Stimulated activated CD4-positive, alpha-beta T cell treated with anti-CD3 and anti-CD28 coated beads, Interleukin-12 subunit alpha, Interleukin-12 subunit beta, amount 100 ng/mL, for 48 hours (primary cell): Measurements from ENCODE around the gene SEMA3F.

Source experiments
- DNase-seq, 3 donors: peaks; one replicate each; pipeline ENCODE4 v3.0.0-alpha.2; 2020; ENCODE audit warnings: low read depth in 2 of 3, low spot score in 1 of 3

The SEMA3F gene

DNA sequence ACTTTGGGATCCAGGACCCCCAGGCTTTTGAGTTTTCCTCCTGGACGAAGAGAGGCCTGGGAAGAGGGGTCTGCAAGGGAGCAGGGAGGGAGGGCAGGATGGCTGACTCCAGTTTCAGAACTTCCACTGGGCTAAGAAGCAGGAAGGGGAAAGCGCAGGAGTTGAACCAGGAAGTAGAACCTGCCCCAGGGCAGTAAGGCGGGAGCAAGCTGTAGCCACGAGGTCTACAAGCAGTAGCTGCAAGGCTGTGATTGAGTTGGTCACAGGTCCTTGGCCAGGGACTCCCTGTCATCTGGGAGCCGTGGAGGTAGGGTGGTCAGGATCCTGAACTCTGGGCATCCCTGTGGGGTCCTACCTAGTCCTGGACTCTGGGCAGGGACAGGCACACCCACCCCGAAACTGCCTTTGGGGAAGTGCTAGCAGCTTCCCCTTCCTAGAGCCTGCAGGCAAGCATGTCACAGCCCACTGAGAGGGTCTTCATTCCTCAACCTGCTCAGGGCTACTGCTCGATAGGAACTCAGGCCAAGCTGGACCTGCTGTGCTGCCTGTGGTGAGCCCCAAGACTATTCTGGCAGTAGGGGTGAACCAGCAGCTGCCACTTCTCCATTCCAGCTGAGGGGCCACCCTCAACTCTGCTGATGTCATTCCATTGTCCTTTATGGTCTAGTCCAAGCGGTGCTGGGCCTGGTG lies 75.1 kb downstream of the SEMA3F start:
- DNase-seq = no peak

GRCh38 chr3:50230794-50231125 lies 75.6 kb downstream of the SEMA3F start:
- DNase-seq = no peak

- DNase-seq = no peak
These were observed 76.5 kb downstream of the SEMA3F start for GRCh38 chr3:50231581-50231980.

DNA sequence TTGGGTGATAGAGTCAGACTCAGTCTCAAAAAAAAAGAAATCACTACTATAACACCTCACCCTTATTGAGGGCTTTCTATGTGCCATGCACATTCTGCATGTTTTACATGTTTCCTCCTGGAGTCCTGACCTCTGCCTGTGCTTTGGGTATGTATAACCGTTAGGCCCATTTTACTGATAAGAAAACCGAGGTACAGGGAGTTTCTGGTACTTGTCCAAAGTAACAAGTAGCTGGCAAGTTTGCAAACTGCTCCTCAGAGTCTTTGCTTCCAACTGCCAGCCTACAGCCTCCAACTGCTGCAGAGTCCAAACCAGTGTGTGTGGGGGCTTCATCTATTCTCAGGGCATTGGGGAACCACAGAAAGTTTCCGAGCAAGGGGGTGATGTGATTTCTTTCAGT lies 77.2 kb downstream of the SEMA3F start:
- DNase-seq = no peak

DNA sequence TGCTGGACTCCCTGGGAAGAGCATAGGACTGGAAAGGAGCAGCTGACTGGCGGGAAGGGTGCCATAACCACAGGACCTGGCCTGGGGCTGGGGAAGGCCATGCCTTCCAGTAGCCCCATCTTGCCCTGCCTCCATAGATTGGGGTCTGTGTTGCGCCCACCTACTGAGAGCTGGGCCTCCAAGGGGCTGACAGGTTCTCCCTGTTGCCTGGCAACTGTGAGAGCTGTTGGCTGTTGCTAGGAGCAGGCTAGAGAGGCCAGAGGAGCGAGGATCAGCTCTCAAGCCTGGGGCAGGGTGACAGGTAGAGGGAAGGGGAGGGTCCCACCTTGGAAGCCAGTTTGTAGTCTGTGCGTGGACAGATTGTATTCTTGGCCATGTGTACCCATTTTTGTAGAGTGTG lies 78.1 kb downstream of the SEMA3F start:
- no peak for DNase-seq

DNA sequence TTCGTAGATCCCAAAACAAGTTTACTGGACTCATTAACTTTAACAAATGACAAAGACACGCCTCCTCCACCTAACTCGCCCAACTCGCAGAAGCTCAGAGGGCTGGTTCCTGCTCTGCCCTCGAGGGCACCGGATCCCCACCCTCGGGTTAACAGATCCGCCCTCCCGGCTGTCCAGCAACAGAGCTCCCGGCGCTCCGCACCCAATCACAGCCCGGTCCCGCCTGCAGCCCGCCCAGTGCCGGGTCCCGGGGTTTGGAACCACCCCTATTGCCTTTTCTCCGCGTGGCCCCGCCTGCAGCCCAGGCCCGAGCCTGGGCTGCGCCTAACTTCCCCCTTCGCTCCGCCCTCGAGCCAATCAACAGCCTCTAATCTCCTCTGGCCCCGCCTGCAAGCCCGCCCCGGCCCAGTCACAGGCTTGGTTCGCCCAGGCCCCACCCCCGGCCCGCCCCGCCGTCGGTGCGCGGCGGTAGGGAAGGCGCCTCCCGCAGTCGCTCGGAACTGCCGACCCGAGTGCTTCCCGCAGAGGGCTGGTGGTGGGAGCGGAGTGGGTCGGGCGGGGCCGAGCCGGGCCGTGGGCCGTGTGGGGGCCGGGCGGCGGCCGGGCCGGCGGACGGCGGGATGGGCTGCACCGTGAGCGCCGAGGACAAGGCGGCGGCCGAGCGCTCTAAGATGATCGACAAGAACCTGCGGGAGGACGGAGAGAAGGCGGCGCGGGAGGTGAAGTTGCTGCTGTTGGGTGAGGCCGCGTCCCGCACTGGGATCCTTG lies 80.8 kb downstream of the SEMA3F start, which contains the start of gene GNAI2:
Gene GNAI2 (plus strand): TSS at position 489 of the 768 bp plus-strand sequence. CDS start 132 bp downstream, at position 621.
- DNase-seq = peak; percentile 97 to 99 (median 98)

DNA sequence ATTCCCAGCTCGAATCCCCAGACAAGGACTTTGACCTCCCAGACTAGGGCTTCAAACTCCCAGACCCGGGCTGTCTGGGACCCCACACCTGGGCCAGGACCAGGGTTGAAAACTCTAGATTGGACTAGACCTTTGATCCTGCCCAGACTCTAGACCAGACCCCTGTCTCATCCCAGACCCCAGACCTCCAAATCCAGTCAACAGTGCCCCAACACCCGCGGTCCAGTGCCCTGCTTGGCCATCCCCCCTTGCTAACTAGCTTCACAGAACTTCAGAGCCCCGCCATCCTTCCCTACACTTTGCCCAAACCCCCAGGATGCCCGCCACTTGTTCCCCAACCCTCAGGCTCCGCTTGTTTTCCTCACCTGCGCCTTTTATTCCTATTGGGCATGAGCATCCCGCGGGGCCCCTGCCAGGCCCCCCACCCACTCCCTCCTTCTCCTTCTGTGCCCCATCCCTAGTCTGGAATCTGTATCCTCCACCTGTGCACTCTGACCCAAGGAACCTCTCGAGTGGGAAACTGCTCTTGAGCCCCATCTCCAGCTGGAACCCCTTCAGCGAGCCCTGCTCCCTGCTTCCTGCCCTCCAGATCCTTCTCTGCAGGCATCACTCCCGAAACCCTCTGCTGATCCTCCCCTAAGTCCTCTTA lies 81.5 kb downstream of the SEMA3F start:
- DNase-seq = no peak

DNA sequence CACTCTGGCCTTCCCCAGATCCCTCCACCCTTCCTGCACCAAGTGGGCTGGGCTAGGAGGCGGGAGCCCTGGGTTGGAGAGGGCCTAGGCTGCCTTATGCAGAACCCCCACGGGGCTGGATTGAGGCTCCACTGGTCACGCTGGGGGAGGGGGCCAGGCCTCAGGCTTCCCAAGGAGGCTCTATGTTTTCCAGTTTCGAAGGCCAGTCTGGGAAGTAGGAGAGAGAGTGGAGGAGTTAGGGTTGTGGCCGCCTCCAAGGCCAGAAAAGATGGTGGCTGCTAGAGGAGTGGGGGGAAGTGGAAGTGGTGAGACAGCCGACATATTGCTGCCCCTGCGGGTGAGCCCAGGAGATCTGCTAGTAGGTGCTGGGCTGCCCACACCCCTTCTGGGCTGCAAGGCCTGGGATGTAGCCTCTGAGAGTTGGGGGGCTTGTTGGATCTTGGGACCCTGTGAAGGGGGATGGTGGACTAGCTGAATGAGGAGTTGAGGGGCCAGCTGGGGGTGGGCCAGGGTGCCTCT lies 82.1 kb downstream of the SEMA3F start:
- no peak for DNase-seq

DNA sequence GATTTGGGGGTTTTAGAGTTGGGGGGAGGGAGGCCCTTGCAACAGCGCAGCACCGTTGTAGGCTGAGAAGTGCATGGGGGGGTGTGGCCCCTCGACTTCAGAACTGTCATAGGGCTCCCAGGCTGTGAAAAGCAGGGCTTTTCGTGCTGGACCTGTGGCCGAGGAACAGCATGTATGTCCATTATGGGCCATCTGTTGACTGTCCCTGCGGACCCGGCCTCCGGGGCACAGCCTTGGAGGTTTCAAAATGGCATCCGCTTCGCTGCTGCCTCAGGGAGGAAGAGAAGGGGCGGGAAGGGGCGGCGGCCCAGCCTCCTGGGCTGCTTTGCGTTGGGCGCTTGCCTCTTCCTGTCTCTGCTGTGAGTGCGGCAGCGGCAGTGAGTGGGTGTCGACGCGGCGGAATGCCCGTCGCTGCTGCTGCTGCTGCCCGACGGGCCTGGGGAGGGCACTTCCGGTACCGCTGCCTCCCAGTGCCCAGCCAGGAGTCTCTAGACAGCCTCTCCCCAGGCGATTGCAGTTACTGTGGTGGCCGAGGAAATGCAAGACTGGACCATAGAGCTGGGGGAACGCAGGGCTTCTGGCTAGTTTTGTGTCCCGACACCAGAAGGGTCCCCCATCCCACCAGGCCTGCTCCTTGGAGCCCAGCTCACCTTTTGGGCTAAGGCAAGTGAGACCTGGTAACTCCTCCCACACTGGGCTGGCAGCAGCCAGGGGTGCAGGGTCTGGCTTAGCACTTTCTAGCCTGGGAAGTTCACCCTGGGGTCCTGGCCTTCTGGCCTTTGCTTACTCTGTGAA lies 82.8 kb downstream of the SEMA3F start:
- DNase-seq = peak; percentile 78 to 86 (median 81)

DNA sequence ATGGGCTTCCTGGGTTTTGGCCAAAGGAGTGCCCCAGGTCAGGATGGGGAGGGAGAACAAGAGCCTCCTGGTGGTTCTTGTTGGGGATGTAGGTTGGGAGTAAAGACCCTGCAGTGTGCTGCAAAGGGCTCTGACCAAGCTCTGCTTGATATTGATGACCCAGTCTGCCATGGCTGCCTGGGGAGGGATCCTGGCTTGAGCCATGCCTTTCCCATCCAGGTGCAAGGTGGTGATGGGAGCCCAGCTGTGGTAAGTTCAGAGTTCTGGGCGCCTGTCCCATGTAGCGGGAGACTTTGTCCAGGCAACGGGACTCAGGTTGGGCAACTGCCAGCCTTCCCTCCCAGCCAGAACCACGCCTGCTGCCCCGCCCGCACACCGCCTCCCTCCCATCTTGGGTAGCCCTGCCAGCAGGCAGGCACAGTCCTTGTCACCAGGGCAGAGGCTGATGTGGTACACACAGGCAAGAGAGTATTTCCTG lies 83.5 kb downstream of the SEMA3F start:
- DNase-seq = no peak
